Measurements from ENCODE around the gene DCAKD. TPM values are rescaled to one million over a fixed set of nuclear protein-coding genes. Genes with fewer than 3 reads are reported as not detected.
"Not testable (repeated sequence)": the region's sequence is repeated elsewhere in the genome, so short reads cannot be mapped to it uniquely, and the experiment has no call there.

Gene DCAKD
- total and polyA plus RNA-seq, 2 of the 8 experiments (the other 6 are each of a cell fraction or from before 2014, with no cell fraction given), result 35.6 to 52.9 TPM

- no CpG with 5 or more reads among the region's 54 CpGs for WGBS, 2 experiments (ENCODE audit: extremely low coverage in 1 of 2, insufficient coverage in 1 of 2, insufficient read length in 1 of 2, insufficient replicate concordance in 2 of 2, low coverage in 1 of 2, low lambda C conversion rate in 2 of 2, missing lambda C conversion rate in 1 of 2)
- H3K23me2 ChIP-seq (ENCODE audit: low read depth, low read length); H3K18ac ChIP-seq (ENCODE audit: extremely low read depth, low read length); H3K4ac ChIP-seq (replicated peaks; ENCODE audit: insufficient read length, low read depth, low read length); H2AFZ ChIP-seq (ENCODE audit: low read length); H4K5ac ChIP-seq (ENCODE audit: insufficient read length, low read depth, low read length); H2BK20ac ChIP-seq (ENCODE audit: low read length); H3K23ac ChIP-seq (ENCODE audit: insufficient read length); H3K27ac ChIP-seq (ENCODE audit: low read depth, low read length); FAIRE-seq; H3K4me1 ChIP-seq (replicated peaks in 1 of 4; ENCODE audit: control insufficient read depth in 3 of 4, insufficient read depth in 4 of 4, low read length in 3 of 4); H2BK12ac ChIP-seq (ENCODE audit: low read depth, low read length); H3K14ac ChIP-seq (ENCODE audit: insufficient read length); H3K27me3 ChIP-seq (replicated peaks in 1 of 4; ENCODE audit: control insufficient read depth in 3 of 4, extremely low read depth in 1 of 4, insufficient read depth in 3 of 4, low read length in 3 of 4); H2BK5ac ChIP-seq (ENCODE audit: low read depth, low read length); H2BK15ac ChIP-seq (ENCODE audit: low read length); H2BK120ac ChIP-seq (replicated peaks; ENCODE audit: low read depth, low read length); DNase-seq (ENCODE audit: low read depth in 1 of 2, low spot score in 2 of 2); H3K56ac ChIP-seq (replicated peaks; ENCODE audit: insufficient read length, low read depth, low read length); H3K9ac ChIP-seq (replicated peaks in 1 of 4; ENCODE audit: extremely low read depth in 1 of 4, low read depth in 3 of 4, low read length in 3 of 4); H2AK5ac ChIP-seq (ENCODE audit: low read depth, low read length); H4K8ac ChIP-seq (ENCODE audit: extremely low read depth, insufficient read depth, low read length); H3K79me1 ChIP-seq (ENCODE audit: low read depth, low read length); H4K91ac ChIP-seq (replicated peaks; ENCODE audit: insufficient read length, low read length); H3K36me3 ChIP-seq (ENCODE audit: control insufficient read depth in 2 of 4, insufficient read depth in 4 of 4, low read length in 3 of 4); H3K9me3 ChIP-seq (ENCODE audit: insufficient read depth in 2 of 2, low read depth in 1 of 2, low read length in 1 of 2); CTCF ChIA-PET (ENCODE audit: partially characterized antibody); H4K20me1 ChIP-seq (replicated peaks in 1 of 2; ENCODE audit: control insufficient read depth in 1 of 2, insufficient read depth in 2 of 2, low read length in 2 of 2): not testable (repeated sequence)
- 0 out of 2 replicates have a peak, but pooled peaks have one; percentile 3 for TF ChIP-seq E2F6 (IDR thresholded peaks at IDR 0.05)
- POLR2A ChIA-PET (ENCODE audit: partially characterized antibody), result interaction anchor here (1.0 to 4.7 kb wide), 7 partner anchors 9 to 109 kb away, joined by 3 to 51 read pairs (median 4); partner anchors contain the start of genes HEXIM2 and NMT1
- Histone ChIP-seq H3K79me2 (ENCODE audit: control insufficient read depth in 1 of 2, insufficient read depth in 2 of 2, low read length in 2 of 2) (peaks cover 0 to 26% of the 10 kb centered on the region in 2 experiments; a peak in 2 of 4 replicates), H3K4me3 (ENCODE audit: extremely low read depth in 1 of 4, insufficient read depth in 2 of 4, low read depth in 3 of 4, low read length in 4 of 4) (peak overlapping the region in 2 of 4 experiments; percentile 53 to 75; a peak in 3 of 8 replicates), H3K4me2 (ENCODE audit: insufficient read depth in 1 of 2, low read depth in 2 of 2, low read length in 2 of 2) (peak overlapping the region in 1 of 2 experiments; percentile 80; a peak in 1 of 4 replicates)
Measured at GRCh38 chr17:45051720-45052051, 254 bp upstream of the DCAKD start.
